ENCODE data around the gene GPR34. TPM values are rescaled to one million over a fixed set of nuclear protein-coding genes. Genes with fewer than 3 reads are reported as not detected.

GPR34 gene, protein sequence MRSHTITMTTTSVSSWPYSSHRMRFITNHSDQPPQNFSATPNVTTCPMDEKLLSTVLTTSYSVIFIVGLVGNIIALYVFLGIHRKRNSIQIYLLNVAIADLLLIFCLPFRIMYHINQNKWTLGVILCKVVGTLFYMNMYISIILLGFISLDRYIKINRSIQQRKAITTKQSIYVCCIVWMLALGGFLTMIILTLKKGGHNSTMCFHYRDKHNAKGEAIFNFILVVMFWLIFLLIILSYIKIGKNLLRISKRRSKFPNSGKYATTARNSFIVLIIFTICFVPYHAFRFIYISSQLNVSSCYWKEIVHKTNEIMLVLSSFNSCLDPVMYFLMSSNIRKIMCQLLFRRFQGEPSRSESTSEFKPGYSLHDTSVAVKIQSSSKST
- not detected in 2 replicates for total RNA-seq

DNA sequence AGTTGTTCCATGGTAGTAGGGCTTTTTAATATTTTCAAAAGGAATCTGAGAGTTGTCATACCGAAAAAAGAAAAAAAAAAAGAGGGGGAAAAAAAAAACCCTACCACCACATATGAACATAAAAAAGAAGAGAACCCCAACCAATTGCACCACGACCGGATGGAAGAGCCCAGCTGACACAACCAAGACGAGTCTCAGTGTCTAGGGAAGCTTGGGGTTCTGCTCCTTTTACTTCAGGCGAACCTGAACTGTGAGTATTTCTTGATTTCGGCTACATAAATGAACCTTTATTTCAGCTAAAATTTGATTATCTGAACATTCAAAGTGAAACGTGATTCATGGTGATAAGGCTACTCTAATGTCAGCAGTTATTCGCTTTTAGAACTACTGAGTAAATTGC is at the start of gene GPR34:
Gene GPR34, plus strand, starts transcription at position 139 of the 400 bp plus-strand sequence. CDS start 6,661 bp downstream, outside the sequence.

DNA sequence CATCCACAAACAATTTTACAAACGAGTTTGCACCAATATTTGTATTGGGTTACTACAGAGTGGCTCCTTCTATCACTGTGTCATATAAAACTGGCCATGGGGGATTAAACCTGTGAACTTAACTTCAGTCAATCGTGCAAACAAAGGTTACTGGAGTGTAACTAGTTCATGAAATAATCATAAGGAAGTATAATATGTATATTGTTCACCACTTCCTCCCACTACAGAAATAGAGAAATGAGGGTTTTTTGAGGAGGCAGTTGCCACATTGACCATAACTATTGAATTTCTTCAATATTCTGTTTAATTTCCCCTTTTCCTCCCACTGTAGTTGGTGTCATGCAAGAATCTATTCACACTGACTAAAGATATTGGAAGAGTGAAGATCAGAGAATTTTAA is 35.1 kb downstream of the GPR34 start, which contains the start of gene GPR82:
Gene GPR82, plus strand, starts transcription at position 356 of the 400 bp plus-strand sequence. CDS start 2,846 bp downstream, outside the sequence.

Small RNA genes within 50 kb of the gene (small RNA-seq; reads per million reads assigned to genes)
- gene RN7SL144P, result not detected

Other genes starting within 250 kb of the GPR34 start
- gene NYX, start 241.6 kb upstream of the GPR34 start, total RNA-seq, result not detected in 2 replicates
- gene GPR82, start 35.2 kb downstream of the GPR34 start, total RNA-seq, result not detected in 2 replicates
- gene CASK, start 234.6 kb downstream of the GPR34 start, total RNA-seq, result 24.9 and 35.4 TPM in 2 replicates